A673 (cell line): ENCODE data around the gene RFTN1. TPM values are rescaled to one million over a fixed set of nuclear protein-coding genes. Genes with fewer than 3 reads are reported as not detected.

Experiments
- BruUV-seq: library from RNA; stranded (reverse); fragments of 400-500 nt; replicated peaks from 2 replicates; lab custom pipeline; 2021; lab: Mats Ljungman, UMichigan
- CTCF ChIA-PET: fragments of 300-600 bp; sonication (Branson Sonifier 250); formaldehyde crosslinking; loops from one replicate; lab custom pipeline; 2022; ENCODE audit warnings: antibody characterized with exemption; lab: Charles Lee
- POLR2A ChIA-PET: fragments of 300-600 bp; sonication (Branson Sonifier 250); formaldehyde crosslinking; loops from one replicate; lab custom pipeline; 2022; ENCODE audit warnings: antibody characterized with exemption; ENCODE audit not compliant: low non-redundant PET; lab: Charles Lee
- DNase-seq: peaks from one replicate; pipeline ENCODE4 v3.0.0-alpha.2; 2015; ENCODE audit warnings: low spot score
- H3K27ac ChIP-seq: fragments of 200-600 bp; sonication (generic); 2 replicates; pipeline ENCODE4 v1.5.1; 2016; ENCODE audit warnings: mixed run types, low read depth, mild to moderate bottlenecking, mixed read lengths, antibody characterized with exemption, low read length; ENCODE audit not compliant: poor library complexity, severe bottlenecking
- H3K27me3 ChIP-seq: fragments of 200-600 bp; sonication (generic); replicated peaks from 2 replicates; pipeline ENCODE4 v1.6.1; 2017; ENCODE audit warnings: mixed run types, low read depth, mild to moderate bottlenecking, mixed read lengths, antibody characterized with exemption, low read length; ENCODE audit not compliant: insufficient read depth, poor library complexity
- H3K36me3 ChIP-seq: fragments of 200-600 bp; sonication (generic); 2 replicates; pipeline ENCODE4 v1.6.1; 2016; ENCODE audit warnings: mixed run types, mild to moderate bottlenecking, mixed read lengths, antibody characterized with exemption, low read length; ENCODE audit not compliant: insufficient read depth, poor library complexity, severe bottlenecking
- H3K4me1 ChIP-seq: fragments of 200-600 bp; sonication (generic); 2 replicates; pipeline ENCODE4 v1.6.1; 2017; ENCODE audit warnings: mixed run types, mild to moderate bottlenecking, mixed read lengths, antibody characterized with exemption, low read length; ENCODE audit not compliant: insufficient read depth, poor library complexity, severe bottlenecking
- H3K4me3 ChIP-seq: fragments of 200-600 bp; sonication (generic); 2 replicates; pipeline ENCODE4 v1.5.1; 2016; ENCODE audit warnings: low read depth, mixed run types, mild to moderate bottlenecking, mixed read lengths, low read length; ENCODE audit not compliant: poor library complexity, severe bottlenecking
- H3K9me3 ChIP-seq: fragments of 200-600 bp; sonication (generic); 2 replicates; pipeline ENCODE4 v1.6.1; 2016; ENCODE audit warnings: mixed run types, low read depth, mild to moderate bottlenecking, mixed read lengths, antibody characterized with exemption, low read length; ENCODE audit not compliant: poor library complexity, severe bottlenecking
- EZH2 ChIP-seq: fragments of 200-600 bp; sonication (generic); IDR thresholded peaks from 2 replicates; pipeline ENCODE4 v1.6.1; 2017; ENCODE audit warnings: borderline replicate concordance, low read depth, mild to moderate bottlenecking, mixed read lengths, antibody characterized with exemption, low read length; ENCODE audit not compliant: poor library complexity, severe bottlenecking
- intact Hi-C: fragments of 100-400 bp; cut with micrococcal nuclease; formaldehyde crosslinking; loops from one replicate; pipeline ENCODE4 v1.10.0; 2022; ENCODE audit not compliant: unreplicated experiment
- total RNA-seq: library from RNA; stranded (reverse); gene quantifications from 2 replicates; pipeline ENCODE4 v1.2.3, GENCODE V29; 2021
- TF ChIP-seq, protein P1 (sequence below): fragments of 300-800, 200-600 bp; sonication (generic); conservative IDR thresholded peaks from 2 replicates; pipeline ENCODE4 v1.5.1; 2017; ENCODE audit warnings: low read depth, mild to moderate bottlenecking, antibody characterized with exemption, low read length, moderate library complexity, mixed read lengths

RFTN1 gene
- total RNA-seq, 1 experiment from 2014 or later = 0.60 TPM

- CTCF ChIA-PET = no interaction called here
- Histone ChIP-seq H3K27ac (no peak overlapping the region), H3K27me3 (no peaks in the 10 kb centered on the region), H3K4me3 (no peak overlapping the region), H3K9me3 (peaks cover 4% of the 10 kb centered on the region), H3K4me1 (peaks cover 11% of the 10 kb centered on the region), H3K36me3 (no peaks in the 10 kb centered on the region)
- TF ChIP-seq EZH2 = no peak
- TF ChIP-seq, protein P1, sequence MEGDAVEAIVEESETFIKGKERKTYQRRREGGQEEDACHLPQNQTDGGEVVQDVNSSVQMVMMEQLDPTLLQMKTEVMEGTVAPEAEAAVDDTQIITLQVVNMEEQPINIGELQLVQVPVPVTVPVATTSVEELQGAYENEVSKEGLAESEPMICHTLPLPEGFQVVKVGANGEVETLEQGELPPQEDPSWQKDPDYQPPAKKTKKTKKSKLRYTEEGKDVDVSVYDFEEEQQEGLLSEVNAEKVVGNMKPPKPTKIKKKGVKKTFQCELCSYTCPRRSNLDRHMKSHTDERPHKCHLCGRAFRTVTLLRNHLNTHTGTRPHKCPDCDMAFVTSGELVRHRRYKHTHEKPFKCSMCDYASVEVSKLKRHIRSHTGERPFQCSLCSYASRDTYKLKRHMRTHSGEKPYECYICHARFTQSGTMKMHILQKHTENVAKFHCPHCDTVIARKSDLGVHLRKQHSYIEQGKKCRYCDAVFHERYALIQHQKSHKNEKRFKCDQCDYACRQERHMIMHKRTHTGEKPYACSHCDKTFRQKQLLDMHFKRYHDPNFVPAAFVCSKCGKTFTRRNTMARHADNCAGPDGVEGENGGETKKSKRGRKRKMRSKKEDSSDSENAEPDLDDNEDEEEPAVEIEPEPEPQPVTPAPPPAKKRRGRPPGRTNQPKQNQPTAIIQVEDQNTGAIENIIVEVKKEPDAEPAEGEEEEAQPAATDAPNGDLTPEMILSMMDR = no peak
- POLR2A ChIA-PET = no interaction called here
- BruUV-seq = no TSS peak
- intact Hi-C loops = no loop called here
- no peak for DNase-seq
Measured at GRCh38 chr3:16379838-16380237, 133.7 kb downstream of the RFTN1 start.

DNA sequence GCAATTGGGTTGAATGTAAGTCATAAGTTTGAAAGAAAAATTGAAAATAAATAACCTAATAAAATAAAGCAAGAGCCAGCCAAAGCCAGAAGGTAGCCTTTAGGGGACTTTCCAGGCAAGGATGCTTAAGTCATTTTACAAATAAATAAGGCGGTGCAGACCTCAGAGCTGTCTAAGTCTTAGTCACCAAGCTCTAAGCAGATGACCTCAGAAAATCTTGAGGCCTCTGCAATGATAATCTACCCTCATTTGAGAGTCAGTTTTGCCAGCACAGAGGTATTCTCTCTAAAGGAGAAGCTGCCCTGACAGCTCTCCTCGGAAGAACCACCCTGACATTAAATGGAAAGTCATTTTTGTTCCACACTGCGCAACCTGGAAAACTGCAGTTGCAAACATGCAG lies 134.6 kb downstream of the RFTN1 start:
- H3K27me3 ChIP-seq = no peaks in the 10 kb centered on the region
- POLR2A ChIA-PET = no interaction called here
- DNase-seq = no peak
- H3K9me3 ChIP-seq = peaks cover 4% of the 10 kb centered on the region
- TF ChIP-seq, protein P1 = no peak
- no peak for TF ChIP-seq EZH2
- CTCF ChIA-PET = no interaction called here
- no peak overlapping the region for H3K27ac ChIP-seq
- BruUV-seq = no TSS peak
- no peak overlapping the region for H3K4me3 ChIP-seq
- intact Hi-C loops = no loop called here
- peaks cover 11% of the 10 kb centered on the region for H3K4me1 ChIP-seq
- H3K36me3 ChIP-seq = no peaks in the 10 kb centered on the region

- no TSS peak for BruUV-seq
- Histone ChIP-seq H3K9me3 (peaks cover 4% of the 10 kb centered on the region), H3K4me3 (no peak overlapping the region), H3K27ac (no peak overlapping the region), H3K27me3 (no peaks in the 10 kb centered on the region), H3K36me3 (no peaks in the 10 kb centered on the region), H3K4me1 (peaks cover 11% of the 10 kb centered on the region)
- CTCF ChIA-PET = no interaction called here
- TF ChIP-seq, protein P1 = no peak
- TF ChIP-seq EZH2 = no peak
- POLR2A ChIA-PET = no interaction called here
- intact Hi-C loops = no loop called here
- no peak for DNase-seq
Measured at GRCh38 chr3:16378415-16378814, 135.1 kb downstream of the RFTN1 start.
